Vagina (tissue), 2 donors: ENCODE results near the gene KCND2. TPM values are rescaled to one million over a fixed set of nuclear protein-coding genes. Genes with fewer than 3 reads are reported as not detected.

Experiments
- DNase-seq, 2 donors: peaks; one replicate each; pipeline ENCODE4 v3.0.0-alpha.2; 2017; ENCODE audit errors: extremely low spot score in 2 of 2
- H3K27ac ChIP-seq: fragments of 200-600 bp; sonication (generic); one replicate; pipeline ENCODE4 v1.5.1; 2019
- H3K27me3 ChIP-seq: fragments of 200-600 bp; sonication (generic); one replicate; pipeline ENCODE4 v1.5.1; 2019
- H3K36me3 ChIP-seq, 2 donors: fragments of 200-600 bp; sonication (generic); one replicate each; pipeline ENCODE4 v1.5.1; 2017 to 2019
- H3K4me1 ChIP-seq: fragments of 200-600 bp; sonication (generic); one replicate; pipeline ENCODE4 v1.5.1; 2019
- H3K4me3 ChIP-seq, 2 donors: fragments of 200-600 bp; sonication (generic); 1 replicate in 1 of 2; 2 replicates in 1 of 2; pipeline ENCODE4 v1.5.1; 2016 to 2019
- H3K9me3 ChIP-seq: fragments of 200-600 bp; sonication (generic); one replicate; pipeline ENCODE4 v1.5.1; 2019
- POLR2A ChIP-seq, 2 donors: fragments of 450-650 bp; IDR thresholded peaks; one replicate each; pipeline ENCODE4 v1.6.1; 2017; ENCODE audit warnings: antibody characterized with exemption in 2 of 2, mild to moderate bottlenecking in 2 of 2, moderate library complexity in 2 of 2
- POLR2AphosphoS5 ChIP-seq, 2 donors: sonication (generic); formaldehyde crosslinking; IDR thresholded peaks; one replicate each; pipeline ENCODE4 v1.9.0; 2017; ENCODE audit warnings: antibody characterized with exemption in 2 of 2, mild to moderate bottlenecking in 2 of 2, low read depth in 1 of 2; ENCODE audit not compliant: insufficient read depth in 1 of 2
- intact Hi-C: fragments of 100-400 bp; cut with DNase I; formaldehyde crosslinking; loops from one replicate; pipeline ENCODE4 v1.15.1; 2023
- total RNA-seq: library from RNA; depleted of rRNA; stranded (reverse); fragments of >200 nt; gene quantifications from one replicate; pipeline ENCODE4 v1.2.3, GENCODE V29; 2016
- TF ChIP-seq, protein P1 (sequence below), 3 experiments: fragments of 450-650 bp in 2 of 3; fragments of 200-600 bp in 1 of 3; sonication (generic) in 1 of 3; IDR thresholded peaks; one replicate each; pipeline ENCODE4 v1.5.1; 2017 to 2019; ENCODE audit warnings: antibody characterized with exemption in 3 of 3, mild to moderate bottlenecking in 2 of 3, moderate library complexity in 2 of 3

The KCND2 gene
- total RNA-seq, 1 donor from 2014 or later, result 3.7 TPM

DNA sequence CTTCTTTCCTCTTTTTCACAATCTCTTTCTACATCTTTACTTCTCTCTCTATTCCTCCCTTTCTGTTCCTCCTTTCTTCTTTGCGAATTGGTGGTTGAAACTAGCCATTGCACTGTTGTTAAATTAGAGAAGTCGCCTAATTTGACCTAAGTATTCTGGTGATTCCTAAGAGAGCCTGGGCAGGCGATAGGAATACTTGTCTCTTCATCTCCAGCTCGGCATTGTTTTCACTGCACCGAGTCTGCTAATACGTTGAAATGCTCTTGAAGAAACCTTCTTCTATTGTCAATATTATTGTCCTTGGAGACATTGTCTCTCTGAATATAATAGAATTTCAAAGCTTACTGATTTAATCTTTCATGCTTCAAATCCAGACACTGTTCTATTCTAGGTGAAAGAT, 31.7 kb downstream of the KCND2 start:
- intact Hi-C loops, result no loop called here
- no peaks in the 10 kb centered on the region for H3K36me3 ChIP-seq
- TF ChIP-seq POLR2A (IDR thresholded peaks at IDR 0.05) (no peak), POLR2AphosphoS5 (IDR thresholded peaks at IDR 0.05; ENCODE audit: insufficient read depth in 1 of 2, low read depth in 1 of 2) (no peak)
- no peak overlapping the region for H3K4me3 ChIP-seq
- H3K4me1 ChIP-seq, result no peaks in the 10 kb centered on the region
- no peak for DNase-seq
- no peak overlapping the region for H3K27ac ChIP-seq
- H3K9me3 ChIP-seq, result no peaks in the 10 kb centered on the region
- H3K27me3 ChIP-seq, result no peaks in the 10 kb centered on the region

DNA sequence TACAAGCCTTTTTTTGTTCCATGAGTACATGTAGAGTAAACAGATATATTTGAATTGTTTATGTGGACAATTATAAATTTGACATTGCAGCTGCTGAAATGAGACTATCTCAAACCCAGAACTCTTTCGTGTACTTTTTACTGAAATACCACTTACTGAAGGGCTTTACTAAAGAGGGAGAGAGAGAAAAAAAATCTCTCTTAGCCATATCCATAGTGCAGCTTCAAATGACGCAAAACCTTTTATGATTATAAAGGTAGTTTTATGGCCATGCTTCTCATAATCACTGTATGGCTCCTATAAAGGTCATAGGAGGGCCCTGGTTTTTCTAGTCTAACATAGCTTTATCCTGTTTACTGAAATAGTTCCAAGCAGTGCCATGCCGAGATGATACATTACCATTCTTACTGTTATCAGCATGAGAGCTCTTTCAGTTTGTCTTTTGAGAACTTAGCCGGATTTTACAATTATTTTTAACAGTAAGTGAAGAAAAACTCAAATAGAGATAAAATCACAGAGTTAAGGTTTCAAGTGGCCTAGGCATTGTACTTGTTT, 35.1 kb downstream of the KCND2 start:
- no peaks in the 10 kb centered on the region for H3K27me3 ChIP-seq
- no peaks in the 10 kb centered on the region for H3K4me1 ChIP-seq
- no peak overlapping the region for H3K27ac ChIP-seq
- no peaks in the 10 kb centered on the region for H3K36me3 ChIP-seq
- intact Hi-C loops, result no loop called here
- no peak for DNase-seq
- no peaks in the 10 kb centered on the region for H3K9me3 ChIP-seq
- TF ChIP-seq POLR2A (IDR thresholded peaks at IDR 0.05) (no peak), POLR2AphosphoS5 (IDR thresholded peaks at IDR 0.05; ENCODE audit: insufficient read depth in 1 of 2, low read depth in 1 of 2) (no peak)
- TF ChIP-seq, protein P1, sequence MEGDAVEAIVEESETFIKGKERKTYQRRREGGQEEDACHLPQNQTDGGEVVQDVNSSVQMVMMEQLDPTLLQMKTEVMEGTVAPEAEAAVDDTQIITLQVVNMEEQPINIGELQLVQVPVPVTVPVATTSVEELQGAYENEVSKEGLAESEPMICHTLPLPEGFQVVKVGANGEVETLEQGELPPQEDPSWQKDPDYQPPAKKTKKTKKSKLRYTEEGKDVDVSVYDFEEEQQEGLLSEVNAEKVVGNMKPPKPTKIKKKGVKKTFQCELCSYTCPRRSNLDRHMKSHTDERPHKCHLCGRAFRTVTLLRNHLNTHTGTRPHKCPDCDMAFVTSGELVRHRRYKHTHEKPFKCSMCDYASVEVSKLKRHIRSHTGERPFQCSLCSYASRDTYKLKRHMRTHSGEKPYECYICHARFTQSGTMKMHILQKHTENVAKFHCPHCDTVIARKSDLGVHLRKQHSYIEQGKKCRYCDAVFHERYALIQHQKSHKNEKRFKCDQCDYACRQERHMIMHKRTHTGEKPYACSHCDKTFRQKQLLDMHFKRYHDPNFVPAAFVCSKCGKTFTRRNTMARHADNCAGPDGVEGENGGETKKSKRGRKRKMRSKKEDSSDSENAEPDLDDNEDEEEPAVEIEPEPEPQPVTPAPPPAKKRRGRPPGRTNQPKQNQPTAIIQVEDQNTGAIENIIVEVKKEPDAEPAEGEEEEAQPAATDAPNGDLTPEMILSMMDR (IDR thresholded peaks at IDR 0.05), result no peak
- no peak overlapping the region for H3K4me3 ChIP-seq

GRCh38 chr7:120311028-120311788, 38.2 kb downstream of the KCND2 start:
- intact Hi-C loops, result no loop called here
- H3K4me3 ChIP-seq, result no peak overlapping the region

GRCh38 chr7:120320218-120320961, 47.4 kb downstream of the KCND2 start:
- no peaks in the 10 kb centered on the region for H3K27me3 ChIP-seq
- H3K27ac ChIP-seq, result no peak overlapping the region
- H3K4me1 ChIP-seq, result no peaks in the 10 kb centered on the region
- TF ChIP-seq POLR2A (IDR thresholded peaks at IDR 0.05), result no peak
- TF ChIP-seq, protein P1 (IDR thresholded peaks at IDR 0.05), result no peak
- no peak for TF ChIP-seq POLR2AphosphoS5 (IDR thresholded peaks at IDR 0.05; ENCODE audit: insufficient read depth in 1 of 2, low read depth in 1 of 2)
- H3K4me3 ChIP-seq, result no peak overlapping the region
- intact Hi-C loops, result no loop called here
- H3K36me3 ChIP-seq, result no peaks in the 10 kb centered on the region
- no peak for DNase-seq
- no peaks in the 10 kb centered on the region for H3K9me3 ChIP-seq

More at GRCh38 chr7:120311028-120311788, 38.2 kb downstream of the KCND2 start:
- Histone ChIP-seq H3K27me3 (no peaks in the 10 kb centered on the region), H3K27ac (no peak overlapping the region), H3K9me3 (no peaks in the 10 kb centered on the region), H3K36me3 (no peaks in the 10 kb centered on the region), H3K4me1 (no peaks in the 10 kb centered on the region)
- TF ChIP-seq POLR2A (IDR thresholded peaks at IDR 0.05), result no peak
- DNase-seq, result no peak

DNA sequence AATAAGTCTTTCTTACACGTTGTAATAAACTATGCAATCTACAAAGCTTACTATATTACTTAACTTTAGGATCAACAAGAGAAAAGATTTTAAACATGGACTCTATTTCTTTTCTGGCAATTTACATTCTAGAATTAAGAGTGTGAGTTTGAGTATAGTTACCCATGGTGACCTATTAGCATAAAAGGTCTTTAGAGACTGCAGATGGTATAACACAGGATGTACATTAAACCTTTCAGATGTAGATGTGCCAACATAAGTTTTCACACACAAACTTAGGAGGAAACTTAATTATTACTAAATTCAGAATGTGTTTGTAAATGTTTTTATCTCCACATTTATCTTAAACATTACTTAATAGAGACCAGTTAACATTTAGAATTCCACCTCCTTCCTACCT, 54.1 kb downstream of the KCND2 start:
- Histone ChIP-seq H3K27me3 (no peaks in the 10 kb centered on the region), H3K27ac (no peak overlapping the region), H3K9me3 (no peaks in the 10 kb centered on the region), H3K4me3 (no peak overlapping the region), H3K4me1 (no peaks in the 10 kb centered on the region), H3K36me3 (no peaks in the 10 kb centered on the region)
- intact Hi-C loops, result no loop called here
- no peak for DNase-seq
- no peak for TF ChIP-seq POLR2A (IDR thresholded peaks at IDR 0.05)
- TF ChIP-seq, protein P1 (IDR thresholded peaks at IDR 0.05), result no peak
- no peak for TF ChIP-seq POLR2AphosphoS5 (IDR thresholded peaks at IDR 0.05; ENCODE audit: insufficient read depth in 1 of 2, low read depth in 1 of 2)
